ENCODE data around the gene ATP11B. TPM values are rescaled to one million over a fixed set of nuclear protein-coding genes. Genes with fewer than 3 reads are reported as not detected.
"Not testable (repeated sequence)": the region's sequence is repeated elsewhere in the genome, so short reads cannot be mapped to it uniquely, and the experiment has no call there.

ATP11B gene
- total RNA-seq, 2 experiments from 2014 or later, result 93.9 to 96.0 TPM

DNA sequence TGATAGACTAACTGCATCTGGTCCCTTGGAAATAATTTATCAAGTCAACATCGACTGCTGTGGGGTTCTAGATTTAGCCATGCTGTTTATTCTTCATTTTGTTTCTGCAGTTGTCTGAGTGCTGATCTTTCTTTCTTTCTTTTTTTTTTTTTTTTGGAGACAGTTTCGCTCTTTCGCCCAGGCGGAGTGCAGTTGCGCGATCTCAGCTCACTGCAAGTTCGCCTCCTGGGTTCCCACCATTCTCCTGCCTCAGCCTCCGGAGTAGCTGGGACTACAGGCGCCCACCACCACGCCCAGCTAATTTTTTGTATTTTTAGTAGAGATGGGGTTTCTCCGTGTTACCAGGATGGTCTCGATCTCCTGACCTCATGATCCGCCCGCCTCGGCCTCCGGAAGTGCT is 5.8 kb downstream of the ATP11B start:
- intact Hi-C loops (cut with micrococcal nuclease), result loop anchor here (5.0 to 10.0 kb wide), 2 partner anchors 168 to 1084 kb away; partner anchors contain the start of gene SOX2
- POLR2A ChIA-PET, H3K36me3 Mint-ChIP-seq, H3K9me3 Mint-ChIP-seq, DNase-seq, H3K27me3 Mint-ChIP-seq, CTCF ChIA-PET, H3K4me3 Mint-ChIP-seq, H3K27ac Mint-ChIP-seq: not testable (repeated sequence)
- peaks cover 53% of the 10 kb centered on the region for H3K4me1 Mint-ChIP-seq (ENCODE audit: low read depth)

DNA sequence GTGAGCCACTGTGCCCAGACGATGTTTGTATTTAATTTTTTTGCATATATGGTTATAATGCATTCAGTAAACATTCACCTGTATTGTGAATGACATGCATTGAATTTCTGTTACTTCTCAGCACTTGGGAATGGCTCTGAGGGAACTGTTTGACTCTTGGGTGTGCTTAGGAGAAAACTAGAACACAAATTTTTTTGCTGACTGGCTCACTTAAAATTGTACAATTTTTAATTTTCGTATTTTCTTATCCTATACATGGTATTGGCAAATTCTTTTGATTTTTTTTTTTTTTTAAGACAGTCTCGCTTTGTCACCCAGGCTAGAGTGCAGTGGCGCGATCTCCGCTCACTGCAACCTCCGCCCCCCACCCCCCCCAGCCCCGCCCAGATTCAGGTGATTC is 7.2 kb downstream of the ATP11B start:
- Mint-ChIP-seq H3K4me3 (no peak overlapping the region), H3K27me3 (no peaks in the 10 kb centered on the region), H3K36me3 (peaks cover 6% of the 10 kb centered on the region), H3K4me1 (ENCODE audit: low read depth) (peaks cover 62% of the 10 kb centered on the region), H3K27ac (no peak overlapping the region), H3K9me3 (no peaks in the 10 kb centered on the region)
- ChIA-PET POLR2A (no interaction called here), CTCF (no interaction called here)
- no peak for DNase-seq
- intact Hi-C loops (cut with micrococcal nuclease), result no loop called here

DNA sequence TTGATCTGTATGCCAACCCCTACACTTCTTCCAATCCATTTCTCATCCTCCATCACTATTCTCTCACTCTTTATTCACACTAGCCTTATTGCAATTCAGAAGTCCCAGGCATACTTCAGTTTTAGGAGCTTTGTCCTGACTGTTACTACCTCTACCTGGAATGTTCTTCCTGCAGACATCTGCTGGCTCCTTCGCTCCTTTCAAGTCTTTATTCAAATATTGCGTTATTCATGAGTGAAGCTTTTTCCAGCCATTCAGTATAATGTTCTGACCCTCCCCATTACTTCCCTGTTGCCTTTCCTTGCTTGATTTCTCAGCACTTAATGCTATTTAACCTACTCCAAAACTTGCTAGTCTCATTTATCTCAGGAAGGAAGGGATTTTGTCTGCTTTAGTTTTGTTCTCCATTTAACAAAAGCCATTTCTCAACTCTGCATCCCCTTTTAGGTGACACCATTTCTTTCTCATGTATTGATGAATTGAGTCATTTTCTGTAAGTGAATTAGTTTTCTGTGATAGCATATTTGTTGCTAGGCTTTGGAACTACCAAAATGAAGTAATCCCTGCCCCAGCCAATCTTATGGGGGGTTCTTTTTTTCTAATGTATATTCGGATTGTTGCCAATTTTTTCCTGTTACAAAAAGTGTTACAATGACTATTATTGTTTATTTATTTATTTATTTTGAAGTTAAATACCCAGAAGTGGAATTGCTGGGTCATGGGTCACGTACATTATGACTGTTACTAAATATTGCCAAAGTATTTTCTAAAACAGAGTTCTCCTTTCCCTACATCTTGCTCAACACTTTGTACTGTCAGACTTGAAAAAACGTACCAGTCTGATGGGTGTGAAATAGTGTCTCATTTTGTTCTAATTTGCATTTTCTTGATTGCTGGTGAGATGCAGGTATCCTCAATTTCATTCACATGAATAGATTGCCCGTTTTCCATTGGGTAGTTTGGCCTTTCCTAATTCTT is 9.4 kb downstream of the ATP11B start:
- H3K9me3 Mint-ChIP-seq, result no peaks in the 10 kb centered on the region
- ChIA-PET CTCF (no interaction called here), POLR2A (no interaction called here)
- DNase-seq, result no peak
- H3K4me1 Mint-ChIP-seq (ENCODE audit: low read depth), result peaks cover 60% of the 10 kb centered on the region
- H3K27ac Mint-ChIP-seq, result no peak overlapping the region
- no peaks in the 10 kb centered on the region for H3K36me3 Mint-ChIP-seq
- no peaks in the 10 kb centered on the region for H3K27me3 Mint-ChIP-seq
- intact Hi-C loops (cut with micrococcal nuclease), result no loop called here
- no peak overlapping the region for H3K4me3 Mint-ChIP-seq

DNA sequence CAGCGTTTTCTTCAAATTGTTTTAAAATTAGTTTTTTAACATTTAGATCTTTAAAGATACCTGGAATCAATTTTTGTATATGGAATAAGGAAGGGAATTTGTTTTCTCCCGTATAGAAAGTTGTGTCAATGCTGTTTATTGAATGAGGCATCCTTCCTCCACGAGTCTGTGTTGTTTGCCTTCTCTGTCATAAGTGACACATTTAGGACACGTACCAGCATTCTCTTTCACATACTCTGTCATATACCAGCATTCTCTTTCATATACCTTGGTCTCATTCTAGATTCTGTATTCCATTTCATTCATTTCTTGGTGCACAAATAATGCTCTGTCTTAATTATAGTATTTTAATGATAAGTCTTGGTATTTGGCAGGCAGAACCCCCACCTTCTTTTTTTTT is 10.3 kb downstream of the ATP11B start:
- no peaks in the 10 kb centered on the region for H3K36me3 Mint-ChIP-seq
- H3K27ac Mint-ChIP-seq, result no peak overlapping the region
- peaks cover 59% of the 10 kb centered on the region for H3K4me1 Mint-ChIP-seq (ENCODE audit: low read depth)
- intact Hi-C loops (cut with micrococcal nuclease), result no loop called here
- no peaks in the 10 kb centered on the region for H3K9me3 Mint-ChIP-seq
- ChIA-PET POLR2A (no interaction called here), CTCF (no interaction called here)
- DNase-seq, result no peak
- no peaks in the 10 kb centered on the region for H3K27me3 Mint-ChIP-seq
- H3K4me3 Mint-ChIP-seq, result no peak overlapping the region

DNA sequence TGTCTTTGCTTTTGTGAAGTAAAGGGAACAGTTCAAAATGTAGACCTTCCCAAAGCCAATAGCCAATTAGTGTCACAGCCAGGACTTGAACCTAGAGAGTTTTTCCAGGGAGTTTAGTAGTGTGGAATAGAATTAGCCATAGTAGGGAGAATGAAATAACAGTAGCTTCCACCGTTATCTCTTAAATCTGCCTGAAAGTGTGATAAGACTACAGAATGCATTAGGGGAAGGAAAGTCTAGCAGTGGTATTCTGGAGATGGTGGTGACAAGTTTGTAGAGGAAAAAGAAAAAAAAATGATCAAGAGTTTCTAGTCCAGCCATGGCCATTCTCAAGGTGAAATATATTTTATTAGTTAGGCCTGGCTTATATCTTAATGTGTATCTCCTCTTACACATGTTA is 13.8 kb downstream of the ATP11B start:
- intact Hi-C loops (cut with micrococcal nuclease), result no loop called here
- no peaks in the 10 kb centered on the region for H3K9me3 Mint-ChIP-seq
- peaks cover 67% of the 10 kb centered on the region for H3K4me1 Mint-ChIP-seq (ENCODE audit: low read depth)
- H3K27ac Mint-ChIP-seq, result no peak overlapping the region
- ChIA-PET POLR2A (interaction anchor here (1.1 kb wide), 1 partner anchor 13 kb away, joined by 3 read pairs; no protein-coding TSS in a partner anchor), CTCF (interaction anchor here (0.6 kb wide), 1 partner anchor 12 kb away, joined by 3 read pairs; no protein-coding TSS in a partner anchor)
- H3K27me3 Mint-ChIP-seq, result no peaks in the 10 kb centered on the region
- DNase-seq, result no peak
- H3K4me3 Mint-ChIP-seq, result no peak overlapping the region
- peaks cover 2% of the 10 kb centered on the region for H3K36me3 Mint-ChIP-seq

DNA sequence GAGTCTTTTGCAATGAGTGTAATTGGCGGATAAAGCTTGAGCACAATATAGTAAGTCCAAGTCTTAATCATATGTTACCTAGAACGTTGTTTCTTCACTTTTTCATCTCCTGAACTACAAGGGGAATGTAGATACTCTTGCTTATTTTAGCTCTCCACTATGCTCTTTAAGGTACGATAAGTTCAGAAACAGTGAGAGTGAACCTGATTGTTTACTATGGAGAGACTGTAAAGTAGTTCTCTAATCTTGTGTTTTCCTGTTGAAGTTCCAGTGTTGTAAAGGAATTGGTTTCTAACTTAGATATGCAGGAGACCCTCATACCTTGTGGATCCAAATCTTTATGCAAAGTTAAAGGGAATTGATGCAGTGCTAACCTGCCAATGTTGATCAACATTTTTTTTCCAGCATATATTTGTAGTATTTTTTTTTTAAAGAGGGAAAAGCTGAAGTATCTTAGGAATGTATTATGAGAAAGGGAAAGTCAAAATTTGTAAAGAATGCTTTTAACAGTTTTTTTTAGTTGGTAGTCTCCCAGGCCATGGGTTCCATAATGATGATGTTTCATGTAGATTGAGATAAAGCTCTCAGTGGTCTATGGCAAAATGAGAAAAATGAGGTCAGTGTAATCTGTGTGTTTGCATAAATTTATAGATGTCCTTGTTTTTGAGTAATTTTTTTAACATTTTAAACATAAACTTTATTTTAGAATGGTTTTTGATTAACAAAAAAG is 14.9 kb downstream of the ATP11B start:
- no peak for DNase-seq
- Mint-ChIP-seq H3K27me3 (no peaks in the 10 kb centered on the region), H3K4me1 (ENCODE audit: low read depth) (peaks cover 66% of the 10 kb centered on the region), H3K4me3 (no peak overlapping the region), H3K27ac (no peak overlapping the region), H3K9me3 (no peaks in the 10 kb centered on the region), H3K36me3 (peaks cover 2% of the 10 kb centered on the region)
- CTCF ChIA-PET, result no interaction called here
- intact Hi-C loops (cut with micrococcal nuclease), result no loop called here
- POLR2A ChIA-PET, result interaction anchor here (1.1 kb wide), 1 partner anchor 14 kb away, joined by 3 read pairs; no protein-coding TSS in a partner anchor

DNA sequence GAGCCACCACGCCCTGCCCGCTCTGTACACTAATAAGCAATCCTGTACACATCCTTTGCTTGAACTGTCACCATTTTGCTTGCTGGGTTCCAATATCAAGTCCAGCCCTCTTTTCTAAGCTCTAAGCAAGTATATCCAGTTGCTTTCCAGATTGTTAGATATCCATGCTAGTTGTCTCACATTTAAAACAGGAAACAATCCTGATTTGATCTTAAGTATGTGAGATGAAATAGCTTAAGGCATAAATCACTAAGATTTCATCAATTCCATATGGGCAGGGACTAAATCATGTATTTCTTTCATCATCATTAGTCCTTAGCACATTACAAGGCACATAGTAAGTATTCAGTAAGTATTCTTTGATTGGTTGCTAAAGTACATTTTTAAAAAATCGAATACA is 16.2 kb downstream of the ATP11B start:
- DNase-seq, result no peak
- no peaks in the 10 kb centered on the region for H3K9me3 Mint-ChIP-seq
- H3K27ac Mint-ChIP-seq, result no peak overlapping the region
- intact Hi-C loops (cut with micrococcal nuclease), result no loop called here
- ChIA-PET POLR2A (no interaction called here), CTCF (no interaction called here)
- no peaks in the 10 kb centered on the region for H3K27me3 Mint-ChIP-seq
- H3K4me3 Mint-ChIP-seq, result no peak overlapping the region
- H3K4me1 Mint-ChIP-seq (ENCODE audit: low read depth), result peaks cover 62% of the 10 kb centered on the region
- H3K36me3 Mint-ChIP-seq, result peaks cover 2% of the 10 kb centered on the region

DNA sequence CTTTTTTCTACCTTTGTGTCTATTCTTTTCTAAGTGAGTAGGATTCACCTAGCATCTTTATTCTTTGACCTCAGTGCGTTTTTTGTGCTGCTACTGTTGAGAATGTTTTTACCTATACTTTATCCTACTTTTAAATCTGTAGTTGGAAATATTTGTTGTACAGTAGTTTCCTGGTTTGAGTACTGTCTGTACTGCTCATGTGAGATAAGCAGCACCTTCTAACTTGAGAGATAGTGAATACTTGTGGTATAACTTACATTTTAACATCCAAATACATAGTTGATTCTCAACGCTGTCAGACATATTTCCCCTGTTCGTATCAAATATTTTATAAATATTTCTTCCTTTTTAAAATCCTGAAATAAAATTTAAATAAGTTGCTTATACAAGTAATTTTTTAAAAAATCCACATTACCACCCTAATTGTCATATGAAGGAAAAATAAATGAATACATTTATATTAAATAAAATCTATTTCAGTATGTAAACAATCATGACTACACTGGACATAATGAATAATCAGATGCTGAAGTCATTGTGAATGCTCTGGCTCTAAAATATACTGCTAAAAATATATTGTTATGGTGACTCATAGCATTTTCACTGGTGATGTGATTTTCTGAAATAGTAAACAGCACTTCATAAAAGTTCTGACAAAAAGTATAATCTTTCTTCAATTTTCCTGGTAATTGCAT is 17.4 kb downstream of the ATP11B start:
- Mint-ChIP-seq H3K27me3 (no peaks in the 10 kb centered on the region), H3K9me3 (no peaks in the 10 kb centered on the region), H3K27ac (no peak overlapping the region), H3K4me1 (ENCODE audit: low read depth) (peaks cover 63% of the 10 kb centered on the region), H3K4me3 (no peak overlapping the region), H3K36me3 (peaks cover 2% of the 10 kb centered on the region)
- ChIA-PET POLR2A (no interaction called here), CTCF (no interaction called here)
- intact Hi-C loops (cut with micrococcal nuclease), result no loop called here
- DNase-seq, result no peak

DNA sequence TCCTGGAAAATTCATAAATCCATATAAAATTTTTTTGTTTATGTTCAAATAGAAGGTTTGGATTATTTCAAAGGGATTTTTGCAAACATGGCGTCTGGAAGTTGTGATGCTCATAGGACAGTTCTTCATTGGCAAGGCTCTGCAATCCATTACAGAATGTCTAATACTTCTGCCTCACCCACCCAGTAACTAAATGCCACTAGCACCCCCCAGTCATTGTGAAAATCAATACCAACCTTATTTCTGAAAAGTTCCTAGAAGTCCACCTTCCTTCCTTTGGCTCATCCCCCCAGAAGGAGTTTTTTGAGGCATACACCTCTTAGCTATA is 17.9 kb downstream of the ATP11B start:
- intact Hi-C loops (cut with micrococcal nuclease), result no loop called here
- Mint-ChIP-seq H3K27ac (no peak overlapping the region), H3K36me3 (peaks cover 2% of the 10 kb centered on the region), H3K4me1 (ENCODE audit: low read depth) (peaks cover 66% of the 10 kb centered on the region), H3K4me3 (no peak overlapping the region), H3K27me3 (no peaks in the 10 kb centered on the region), H3K9me3 (no peaks in the 10 kb centered on the region)
- DNase-seq, result no peak
- POLR2A ChIA-PET, result no interaction called here
- CTCF ChIA-PET, result no interaction called here

DNA sequence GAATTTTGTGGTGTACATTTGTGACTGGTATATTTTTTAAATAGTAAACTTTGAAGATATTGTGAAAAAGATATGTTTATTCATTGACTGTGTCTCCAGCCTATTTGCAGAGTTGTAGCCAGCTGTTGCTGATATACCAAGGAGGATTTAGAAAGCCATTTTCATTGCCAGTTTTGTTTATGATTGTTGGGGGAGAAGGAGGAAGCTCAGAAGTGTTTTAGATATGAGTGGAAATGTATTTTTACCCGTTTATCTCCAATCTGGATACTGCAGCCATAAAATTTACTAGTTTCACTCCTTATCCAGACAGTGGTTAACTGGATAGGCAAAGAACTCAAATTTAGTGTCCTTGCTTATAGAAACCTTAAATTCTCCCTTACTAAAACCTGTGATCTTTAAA is 18.8 kb downstream of the ATP11B start:
- Mint-ChIP-seq H3K4me3 (no peak overlapping the region), H3K36me3 (peaks cover 2% of the 10 kb centered on the region), H3K4me1 (ENCODE audit: low read depth) (peaks cover 61% of the 10 kb centered on the region), H3K27me3 (no peaks in the 10 kb centered on the region), H3K27ac (no peak overlapping the region), H3K9me3 (no peaks in the 10 kb centered on the region)
- CTCF ChIA-PET, result no interaction called here
- POLR2A ChIA-PET, result no interaction called here
- no peak for DNase-seq
- intact Hi-C loops (cut with micrococcal nuclease), result no loop called here

DNA sequence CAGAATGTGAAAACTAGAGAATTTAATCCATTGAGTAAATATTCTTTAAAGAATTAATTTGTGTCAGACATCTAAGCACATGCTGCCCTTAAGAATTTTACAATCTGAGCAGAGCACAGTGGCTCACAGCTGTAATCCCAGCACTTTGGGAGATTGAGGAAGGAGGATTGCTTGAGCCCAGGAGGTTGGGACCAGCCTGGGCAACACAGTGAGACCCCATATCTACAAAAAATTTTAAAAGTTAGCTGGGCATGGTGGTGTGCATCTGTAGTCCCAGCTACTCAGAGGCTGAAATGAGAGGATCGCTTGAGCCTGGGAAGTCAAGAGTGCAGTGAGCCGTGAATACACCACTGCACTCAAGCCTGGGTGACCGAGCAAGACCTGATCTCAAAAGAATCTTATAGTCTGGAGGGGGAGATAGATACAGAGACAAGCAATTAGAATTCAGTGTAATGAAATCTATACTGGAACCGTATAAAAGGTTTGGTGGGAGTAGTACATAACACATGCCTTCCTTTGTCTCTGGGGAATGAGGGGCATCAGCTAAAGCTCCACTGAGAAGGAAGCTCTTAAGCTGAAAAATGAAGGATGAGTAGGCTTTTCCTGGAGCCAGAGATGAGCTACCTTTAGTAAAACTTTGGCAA is 21.2 kb downstream of the ATP11B start:
- H3K9me3 Mint-ChIP-seq, result no peaks in the 10 kb centered on the region
- H3K4me1 Mint-ChIP-seq (ENCODE audit: low read depth), result peaks cover 57% of the 10 kb centered on the region
- ChIA-PET CTCF (interaction anchor here (1.2 to 1.5 kb wide), 2 partner anchors 100 to 104 kb away, joined by 3 to 5 read pairs; no protein-coding TSS in a partner anchor), POLR2A (no interaction called here)
- no peak overlapping the region for H3K27ac Mint-ChIP-seq
- intact Hi-C loops (cut with micrococcal nuclease), result no loop called here
- DNase-seq, result no peak
- no peak overlapping the region for H3K4me3 Mint-ChIP-seq
- H3K27me3 Mint-ChIP-seq, result no peaks in the 10 kb centered on the region
- peaks cover 2% of the 10 kb centered on the region for H3K36me3 Mint-ChIP-seq

DNA sequence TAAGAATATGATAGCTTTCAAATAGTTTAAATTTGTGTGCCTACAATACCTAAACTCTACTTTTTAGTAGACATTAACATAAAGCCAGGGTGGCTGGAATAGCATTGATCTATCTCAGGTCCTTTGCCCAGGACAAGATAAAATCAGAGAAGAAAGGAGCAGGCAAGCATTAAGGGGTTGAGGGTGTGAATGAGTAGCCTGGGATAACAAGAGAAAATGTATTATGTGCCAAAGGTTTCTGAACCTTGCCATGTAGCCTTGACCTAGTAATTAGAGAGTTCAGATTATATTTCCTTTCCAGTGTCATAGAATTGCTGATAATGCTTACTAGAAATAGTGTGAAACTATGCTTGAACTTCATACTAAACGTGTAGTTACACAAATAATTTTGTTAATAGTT is 22.9 kb downstream of the ATP11B start:
- H3K9me3 Mint-ChIP-seq, result no peaks in the 10 kb centered on the region
- H3K27me3 Mint-ChIP-seq, result no peaks in the 10 kb centered on the region
- peaks cover 4% of the 10 kb centered on the region for H3K36me3 Mint-ChIP-seq
- no peak overlapping the region for H3K4me3 Mint-ChIP-seq
- intact Hi-C loops (cut with micrococcal nuclease), result no loop called here
- H3K27ac Mint-ChIP-seq, result no peak overlapping the region
- CTCF ChIA-PET, result no interaction called here
- DNase-seq, result no peak
- peaks cover 51% of the 10 kb centered on the region for H3K4me1 Mint-ChIP-seq (ENCODE audit: low read depth)
- POLR2A ChIA-PET, result no interaction called here
